RKO (cell line): ENCODE measurements around the gene TPGS2.
A peak's percentile ranks its signal among the peaks of the same experiment; 100 is the strongest.
"Not testable (repeated sequence)": the region's sequence is repeated elsewhere in the genome, so short reads cannot be mapped to it uniquely, and the experiment has no call there.

ENCODE experiments used
- DNase-seq: peaks from one replicate; pipeline ENCODE4 v3.0.0-alpha.2; 2016; ENCODE audit warnings: low spot score

Gene TPGS2

GRCh38 chr18:36828630-36829361, at the start of gene TPGS2, which contains the start of gene KIAA1328:
Gene TPGS2 (minus strand): TSS chr18:36829002. CDS start chr18:36828767, 235 bp downstream.
Gene KIAA1328 (plus strand): TSS chr18:36829127. CDS start chr18:36829139, 12 bp downstream.
- DNase-seq, result peak; percentile 84

GRCh38 chr18:36873826-36874225, 45.0 kb upstream of the TPGS2 start:
- DNase-seq, result not testable (repeated sequence)

- DNase-seq, result no peak
Measured at GRCh38 chr18:36872329-36872728, 43.5 kb upstream of the TPGS2 start.

- DNase-seq, result no peak
Measured at GRCh38 chr18:36871801-36872200, 43.0 kb upstream of the TPGS2 start.

- DNase-seq, result no peak
Measured at GRCh38 chr18:36867056-36867455, 38.3 kb upstream of the TPGS2 start.

- DNase-seq, result no peak
Measured at GRCh38 chr18:36862182-36862581, 33.4 kb upstream of the TPGS2 start.

- DNase-seq, result no peak
Measured at GRCh38 chr18:36856815-36857214, 28.0 kb upstream of the TPGS2 start.

- DNase-seq, result no peak
Measured at GRCh38 chr18:36851202-36851590, 22.4 kb upstream of the TPGS2 start.

GRCh38 chr18:36850527-36851201, 21.9 kb upstream of the TPGS2 start:
- peak; percentile 91 for DNase-seq

GRCh38 chr18:36849288-36850006, 20.6 kb upstream of the TPGS2 start:
- DNase-seq, result no peak

- no peak for DNase-seq
Measured at GRCh38 chr18:36848609-36849008, 19.8 kb upstream of the TPGS2 start.

GRCh38 chr18:36843784-36844183, 15.0 kb upstream of the TPGS2 start:
- DNase-seq, result no peak

- DNase-seq, result no peak
Measured at GRCh38 chr18:36843199-36843598, 14.4 kb upstream of the TPGS2 start.

- no peak for DNase-seq
Measured at GRCh38 chr18:36839835-36840234, 11.0 kb upstream of the TPGS2 start.

- no peak for DNase-seq
Measured at GRCh38 chr18:36835927-36836326, 7.1 kb upstream of the TPGS2 start.

- no peak for DNase-seq
Measured at GRCh38 chr18:36833120-36833519, 4.3 kb upstream of the TPGS2 start.

GRCh38 chr18:36831139-36831538, 2.3 kb upstream of the TPGS2 start:
- DNase-seq, result peak; percentile 68

GRCh38 chr18:36830158-36830495, 1.3 kb upstream of the TPGS2 start:
- DNase-seq, result no peak

GRCh38 chr18:36829362-36830157, 758 bp upstream of the TPGS2 start:
- peak; percentile 41 for DNase-seq

GRCh38 chr18:36828157-36828629, 609 bp downstream of the TPGS2 start:
- DNase-seq, result peak; percentile 52

- no peak for DNase-seq
Measured at GRCh38 chr18:36826556-36826955, 2.2 kb downstream of the TPGS2 start.

- no peak for DNase-seq
Measured at GRCh38 chr18:36825526-36825925, 3.3 kb downstream of the TPGS2 start.
